MCF 10A (cell line): Measurements from ENCODE around the gene CELF5. TPM values are rescaled to one million over a fixed set of nuclear protein-coding genes. Genes with fewer than 3 reads are reported as not detected.
A peak's percentile ranks its signal among the peaks of the same experiment; 100 is the strongest.
"Not testable (repeated sequence)": the region's sequence is repeated elsewhere in the genome, so short reads cannot be mapped to it uniquely, and the experiment has no call there.

Experiments
- BruUV-seq: library from RNA; stranded (reverse); fragments of 400-500 nt; replicated peaks from 2 replicates; lab custom pipeline; 2021; lab: Mats Ljungman, UMichigan
- CTCF ChIA-PET: fragments of 300-600 bp; sonication (Branson Sonifier 250); formaldehyde crosslinking; extraction: SDS; loops from one replicate; lab custom pipeline; 2021; ENCODE audit warnings: antibody characterized with exemption, inconsistent platforms; lab: Yijun Ruan, JAX
- POLR2A ChIA-PET: fragments of 300-600, 350-650 bp; sonication (Branson Sonifier 250); formaldehyde crosslinking; extraction: SDS; loops from one replicate; lab custom pipeline; 2020; ENCODE audit warnings: antibody characterized with exemption, inconsistent platforms; lab: Yijun Ruan, JAX
- DNase-seq: peaks from one replicate; pipeline ENCODE4 v3.0.0-alpha.2; 2018; ENCODE audit not compliant: unreplicated experiment
- H3K27ac Mint-ChIP-seq: one replicate; pipeline ENCODE4 v1.8.0; 2022; ENCODE audit warnings: mild to moderate bottlenecking, low read depth, mixed read lengths; ENCODE audit not compliant: unreplicated experiment
- H3K27me3 Mint-ChIP-seq: one replicate; pipeline ENCODE4 v1.8.0; 2022; ENCODE audit warnings: mixed read lengths; ENCODE audit not compliant: insufficient read depth, unreplicated experiment
- H3K36me3 Mint-ChIP-seq: one replicate; pipeline ENCODE4 v1.8.0; 2022; ENCODE audit warnings: mild to moderate bottlenecking, moderate library complexity, mixed read lengths; ENCODE audit not compliant: insufficient read depth, unreplicated experiment
- H3K4me1 Mint-ChIP-seq: one replicate; pipeline ENCODE4 v1.8.0; 2022; ENCODE audit warnings: mixed read lengths; ENCODE audit not compliant: insufficient read depth, unreplicated experiment
- H3K4me3 Mint-ChIP-seq: one replicate; pipeline ENCODE4 v1.8.0; 2022; ENCODE audit warnings: mild to moderate bottlenecking, moderate library complexity, mixed read lengths; ENCODE audit not compliant: unreplicated experiment
- H3K9me3 Mint-ChIP-seq: one replicate; pipeline ENCODE4 v1.8.0; 2022; ENCODE audit warnings: mixed read lengths; ENCODE audit not compliant: unreplicated experiment
- intact Hi-C: fragments of 100-400 bp; cut with micrococcal nuclease; formaldehyde crosslinking; loops from 2 replicates; pipeline ENCODE4 v1.14.1; 2022
- total RNA-seq: library from RNA; stranded (reverse); gene quantifications from 2 replicates; pipeline ENCODE4 v1.2.3, GENCODE V29; 2022
- TF ChIP-seq, protein P1 (sequence below): fragments of 200-600 bp; IDR thresholded peaks from one replicate; pipeline ENCODE4 v1.8.0; 2022; ENCODE audit warnings: antibody characterized with exemption, mild to moderate bottlenecking; ENCODE audit not compliant: unreplicated experiment

CELF5 gene
- total RNA-seq, 1 experiment from 2014 or later, result 0.30 TPM

DNA sequence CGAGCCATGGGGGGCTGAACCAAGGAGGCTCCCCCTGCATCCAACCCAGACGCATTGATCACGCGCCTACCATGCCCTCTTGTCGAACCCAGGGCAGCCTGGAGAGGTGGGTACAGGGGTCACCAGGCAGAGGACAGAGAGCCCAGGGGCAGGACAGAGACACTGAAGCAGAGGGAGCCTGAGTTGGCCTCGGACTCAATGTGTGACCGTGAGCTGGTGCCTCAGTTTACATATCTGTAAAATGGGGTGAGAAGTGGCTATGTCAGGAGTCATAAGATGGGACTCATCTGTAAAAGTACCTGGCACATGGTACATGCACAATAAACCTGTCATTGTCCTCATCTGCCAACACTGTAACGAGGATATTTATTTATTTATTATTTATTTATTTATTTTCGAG lies 117.8 kb downstream of the CELF5 start:
- BruUV-seq, result no TSS peak
- Mint-ChIP-seq H3K4me1 (peaks cover 28% of the 10 kb centered on the region), H3K27ac (no peak overlapping the region), H3K36me3 (no peaks in the 10 kb centered on the region), H3K4me3 (no peak overlapping the region), H3K27me3 (no peaks in the 10 kb centered on the region), H3K9me3 (no peaks in the 10 kb centered on the region)
- POLR2A ChIA-PET, result interaction anchor here (2.4 kb wide), 1 partner anchor 88 kb away, joined by 11 read pairs; no protein-coding TSS in a partner anchor
- TF ChIP-seq, protein P1, sequence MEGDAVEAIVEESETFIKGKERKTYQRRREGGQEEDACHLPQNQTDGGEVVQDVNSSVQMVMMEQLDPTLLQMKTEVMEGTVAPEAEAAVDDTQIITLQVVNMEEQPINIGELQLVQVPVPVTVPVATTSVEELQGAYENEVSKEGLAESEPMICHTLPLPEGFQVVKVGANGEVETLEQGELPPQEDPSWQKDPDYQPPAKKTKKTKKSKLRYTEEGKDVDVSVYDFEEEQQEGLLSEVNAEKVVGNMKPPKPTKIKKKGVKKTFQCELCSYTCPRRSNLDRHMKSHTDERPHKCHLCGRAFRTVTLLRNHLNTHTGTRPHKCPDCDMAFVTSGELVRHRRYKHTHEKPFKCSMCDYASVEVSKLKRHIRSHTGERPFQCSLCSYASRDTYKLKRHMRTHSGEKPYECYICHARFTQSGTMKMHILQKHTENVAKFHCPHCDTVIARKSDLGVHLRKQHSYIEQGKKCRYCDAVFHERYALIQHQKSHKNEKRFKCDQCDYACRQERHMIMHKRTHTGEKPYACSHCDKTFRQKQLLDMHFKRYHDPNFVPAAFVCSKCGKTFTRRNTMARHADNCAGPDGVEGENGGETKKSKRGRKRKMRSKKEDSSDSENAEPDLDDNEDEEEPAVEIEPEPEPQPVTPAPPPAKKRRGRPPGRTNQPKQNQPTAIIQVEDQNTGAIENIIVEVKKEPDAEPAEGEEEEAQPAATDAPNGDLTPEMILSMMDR, result no peak
- DNase-seq, result no peak
- CTCF ChIA-PET, result interaction anchor here (0.6 to 2.1 kb wide), 3 partner anchors 17 to 131 kb away, joined by 4 to 6 read pairs (median 5); no protein-coding TSS in a partner anchor
- intact Hi-C loops, result no loop called here

GRCh38 chr19:3342962-3343361 lies 118.5 kb downstream of the CELF5 start:
- H3K27ac Mint-ChIP-seq, H3K9me3 Mint-ChIP-seq, BruUV-seq, H3K4me3 Mint-ChIP-seq, DNase-seq, H3K36me3 Mint-ChIP-seq, H3K27me3 Mint-ChIP-seq, intact Hi-C loops: not testable (repeated sequence)
- H3K4me1 Mint-ChIP-seq, result peaks cover 24% of the 10 kb centered on the region
- CTCF ChIA-PET, result interaction anchor here (1.5 to 2.1 kb wide), 2 partner anchors 55 to 130 kb away, joined by 4 to 6 read pairs; no protein-coding TSS in a partner anchor
- POLR2A ChIA-PET, result interaction anchor here (0.7 to 2.4 kb wide), 5 partner anchors 12 to 87 kb away, joined by 3 to 11 read pairs (median 3); no protein-coding TSS in a partner anchor

DNA sequence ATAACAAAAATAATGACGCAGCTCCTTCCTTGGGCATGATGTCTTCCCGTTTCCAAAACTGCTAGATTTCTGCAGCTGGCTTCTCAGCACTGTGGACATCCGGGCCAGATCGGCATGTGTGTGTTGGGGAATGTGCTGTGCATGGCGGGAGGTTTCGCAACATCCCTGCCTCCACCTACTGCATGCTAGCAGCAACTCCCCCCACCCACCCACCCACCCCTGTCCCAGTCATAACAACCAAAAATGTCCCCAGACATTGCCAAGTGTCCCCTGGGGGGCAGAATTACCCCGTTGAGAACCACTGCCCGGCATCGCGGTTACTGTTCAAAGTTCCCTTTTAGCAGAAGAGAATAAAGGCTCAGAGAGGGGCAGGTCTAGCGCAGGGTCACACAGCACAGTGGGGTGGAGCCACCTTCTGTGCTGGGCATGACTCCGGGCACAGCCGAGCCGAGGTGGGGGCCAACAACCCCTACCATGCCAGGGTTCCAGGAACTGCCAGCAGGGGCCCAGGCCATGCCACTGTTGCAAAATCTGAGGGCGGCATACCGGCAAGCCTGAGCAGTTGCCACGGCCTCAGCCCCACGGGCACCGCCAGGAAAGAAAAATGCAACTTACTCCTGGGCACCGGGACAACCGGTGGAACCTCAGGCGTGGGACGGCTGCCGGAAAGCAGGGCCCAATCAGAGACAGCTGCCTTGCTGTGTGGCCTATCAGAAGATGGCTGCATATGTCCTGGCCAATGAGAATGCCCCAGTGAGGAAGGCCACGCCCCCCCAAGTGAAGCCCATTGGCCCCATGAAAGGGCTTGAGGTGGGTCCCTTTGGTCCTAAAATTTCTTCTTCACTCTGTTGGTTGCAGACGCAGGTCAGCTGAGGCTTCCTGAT lies 119.4 kb downstream of the CELF5 start:
- Mint-ChIP-seq H3K27ac (no peak overlapping the region), H3K4me3 (peak overlapping the region; percentile 11), H3K36me3 (no peaks in the 10 kb centered on the region), H3K27me3 (no peaks in the 10 kb centered on the region), H3K4me1 (peaks cover 20% of the 10 kb centered on the region), H3K9me3 (no peaks in the 10 kb centered on the region)
- TF ChIP-seq, protein P1, result no peak
- DNase-seq, result peak; percentile 97
- CTCF ChIA-PET, result interaction anchor here (0.6 to 2.1 kb wide), 4 partner anchors 17 to 235 kb away, joined by 3 to 6 read pairs (median 4); no protein-coding TSS in a partner anchor
- intact Hi-C loops, result no loop called here
- POLR2A ChIA-PET, result interaction anchor here (0.7 to 2.4 kb wide), 10 partner anchors 9 to 1947 kb away, joined by 3 to 11 read pairs (median 3); no protein-coding TSS in a partner anchor
- no TSS peak for BruUV-seq

DNA sequence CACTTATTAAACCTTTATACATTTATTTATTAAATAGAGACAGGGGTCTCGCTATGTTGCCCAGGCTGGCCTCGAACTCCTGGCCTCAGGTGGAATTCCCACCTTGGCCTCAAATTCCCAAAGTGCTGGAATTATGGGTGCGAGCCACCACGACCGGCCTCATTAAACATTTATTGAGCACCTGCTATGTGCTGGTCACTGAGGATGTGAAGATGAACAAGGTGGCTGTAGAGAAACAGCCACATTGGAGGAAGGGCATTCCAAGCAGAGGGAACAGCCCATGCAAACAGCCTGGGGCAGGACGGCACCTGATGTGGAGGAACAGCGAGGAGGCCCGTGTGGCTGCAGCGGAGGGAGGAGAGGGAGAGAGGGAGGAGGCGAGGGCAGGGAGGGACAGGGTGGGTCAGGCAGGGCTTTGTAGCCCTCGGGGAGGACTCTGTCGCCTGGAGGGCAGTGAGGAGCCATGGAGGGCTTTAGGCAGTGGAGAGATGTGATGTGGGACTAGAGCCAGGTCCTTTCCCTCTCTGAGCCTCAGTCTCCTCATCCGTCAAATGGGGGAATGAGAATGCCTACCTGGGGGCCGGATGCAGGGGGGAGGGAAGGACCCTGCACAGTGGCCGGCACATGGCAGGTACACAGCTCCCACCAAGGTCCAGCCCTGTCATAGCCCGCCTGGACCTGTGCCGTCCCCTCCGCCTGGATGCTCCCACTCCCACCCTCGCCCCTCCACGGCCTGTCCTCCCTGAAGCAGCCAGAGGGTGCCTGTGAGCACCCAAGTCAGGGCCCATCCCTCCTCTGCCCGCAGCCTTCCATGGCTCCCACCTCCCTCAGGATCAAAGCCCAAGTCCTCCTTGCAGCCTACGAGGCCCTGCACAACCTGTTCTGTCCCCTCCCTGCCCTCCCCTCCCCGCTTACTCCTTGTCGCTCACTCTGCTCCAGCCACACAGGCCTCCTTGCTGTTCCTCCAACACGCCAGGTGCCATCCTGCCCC lies 120.4 kb downstream of the CELF5 start:
- BruUV-seq, result no TSS peak
- Mint-ChIP-seq H3K9me3 (no peaks in the 10 kb centered on the region), H3K4me1 (peaks cover 19% of the 10 kb centered on the region), H3K27ac (no peak overlapping the region), H3K4me3 (peak overlapping the region; percentile 11), H3K27me3 (no peaks in the 10 kb centered on the region), H3K36me3 (no peaks in the 10 kb centered on the region)
- no peak for DNase-seq
- TF ChIP-seq, protein P1, result no peak
- ChIA-PET CTCF (interaction anchor here (0.6 kb wide), 3 partner anchors 18 to 236 kb away, joined by 3 to 4 read pairs (median 3); no protein-coding TSS in a partner anchor), POLR2A (interaction anchor here (0.7 to 2.4 kb wide), 6 partner anchors 8 to 1946 kb away, joined by 3 to 11 read pairs (median 4); no protein-coding TSS in a partner anchor)
- intact Hi-C loops, result no loop called here
